D721Med (cell line): Measurements from ENCODE around the gene NLK.

ENCODE experiments used
- DNase-seq: peaks from one replicate; pipeline ENCODE4 v3.0.0; 2011; ENCODE audit warnings: low spot score; ENCODE audit not compliant: insufficient read length
- FAIRE-seq: peaks from 2 replicates; lab custom pipeline; 2011; peaks lifted over from hg19 to GRCh38; lab: Jason Lieb, UNC
- CTCF ChIP-seq: IDR thresholded peaks from 2 replicates; pipeline ENCODE4 v1.5.1; 2012; ENCODE audit warnings: mild to moderate bottlenecking, control low read depth; ENCODE audit not compliant: insufficient read depth; ENCODE audit errors: missing control alignments

Gene NLK

GRCh38 chr17:28043741-28044140 lies 1.3 kb downstream of the NLK start:
- TF ChIP-seq CTCF: no peak
- no peak for FAIRE-seq
- no peak for DNase-seq

GRCh38 chr17:28045304-28045703 lies 2.8 kb downstream of the NLK start:
- DNase-seq: no peak
- FAIRE-seq: no peak

GRCh38 chr17:28046034-28046825 lies 3.8 kb downstream of the NLK start:
- TF ChIP-seq CTCF: no peak
- FAIRE-seq: no peak
- no peak for DNase-seq

More at GRCh38 chr17:28045304-28045703, 2.8 kb downstream of the NLK start:
- no peak for TF ChIP-seq CTCF

GRCh38 chr17:28047806-28048205 lies 5.3 kb downstream of the NLK start:
- DNase-seq (no peak), FAIRE-seq (no peak)
- TF ChIP-seq CTCF: no peak

- FAIRE-seq: no peak
- TF ChIP-seq CTCF: no peak
- no peak for DNase-seq
These were observed 6.6 kb downstream of the NLK start for GRCh38 chr17:28049071-28049470.

- no peak for TF ChIP-seq CTCF
- no peak for FAIRE-seq
- no peak for DNase-seq
These were observed 10.7 kb downstream of the NLK start for GRCh38 chr17:28053044-28053670.

GRCh38 chr17:28053725-28054124 lies 11.2 kb downstream of the NLK start:
- FAIRE-seq (no peak), DNase-seq (no peak)
- no peak for TF ChIP-seq CTCF
